HL-60 (cell line): ENCODE results near the gene ZNF681.

Experiments
- DNase-seq, 2 experiments: peaks; one replicate each; pipeline ENCODE4 v3.0.0-alpha.2; 2010 to 2020; ENCODE audit warnings: low read depth in 1 of 2, low spot score in 1 of 2
- H3K27ac ChIP-seq: fragments of 250-450 bp; sonication (Bioruptor Pico); replicated peaks from 2 replicates; pipeline ENCODE4 v1.5.1; 2020; ENCODE audit warnings: mild to moderate bottlenecking, moderate library complexity
- H3K27me3 ChIP-seq: fragments of 250-450 bp; sonication (Bioruptor Pico); 2 replicates; pipeline ENCODE4 v1.5.1; 2021; ENCODE audit warnings: mild to moderate bottlenecking, moderate library complexity; ENCODE audit not compliant: insufficient read depth, poor library complexity, severe bottlenecking
- H3K4me3 ChIP-seq: replicated peaks from 2 replicates; pipeline ENCODE4 v1.5.1; 2011; ENCODE audit warnings: mild to moderate bottlenecking, control low read depth, low read length; ENCODE audit not compliant: insufficient read depth
- CTCF ChIP-seq: IDR thresholded peaks from one replicate; pipeline ENCODE4 v1.5.1; 2011; ENCODE audit warnings: low read length, control low read depth, inconsistent platforms; ENCODE audit not compliant: insufficient read depth
- GABPA ChIP-seq: IDR thresholded peaks from 2 replicates; pipeline ENCODE4 v1.6.1; 2012; ENCODE audit warnings: low read depth
- POLR2AphosphoS5 ChIP-seq: IDR thresholded peaks from 2 replicates; pipeline ENCODE4 v1.6.1; 2012; ENCODE audit warnings: low read depth
- REST ChIP-seq: IDR thresholded peaks from 2 replicates; pipeline ENCODE4 v1.6.1; 2012; ENCODE audit warnings: low read depth; ENCODE audit not compliant: insufficient replicate concordance
- SPI1 ChIP-seq: IDR thresholded peaks from 2 replicates; pipeline ENCODE4 v1.6.1; 2012; ENCODE audit warnings: low read depth, mild to moderate bottlenecking, borderline replicate concordance

ZNF681 gene

DNA sequence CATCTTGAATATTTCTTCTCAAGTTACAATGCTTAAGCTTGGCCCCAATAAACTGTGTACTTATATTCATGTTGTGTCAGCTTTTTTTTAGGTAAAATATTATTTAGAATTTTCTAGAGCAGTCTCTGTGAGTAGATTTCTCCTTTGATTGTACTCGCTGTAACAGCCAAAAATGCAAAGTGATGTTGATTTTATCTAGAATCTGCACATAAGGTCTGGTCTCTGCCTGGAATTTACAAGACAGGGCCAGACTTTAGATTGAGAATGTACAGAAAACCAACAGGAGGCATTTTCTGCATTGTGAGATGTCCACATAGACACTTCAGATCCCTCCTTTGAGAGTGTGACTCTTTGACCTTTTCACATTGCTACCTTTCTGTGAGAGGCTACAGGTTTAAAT lies 43.1 kb upstream of the ZNF681 start:
- H3K4me3 ChIP-seq: no peak overlapping the region
- H3K27me3 ChIP-seq: no peaks in the 10 kb centered on the region
- DNase-seq: no peak
- TF ChIP-seq POLR2AphosphoS5: no peak
- no peak for TF ChIP-seq GABPA
- no peak for TF ChIP-seq SPI1
- TF ChIP-seq CTCF: no peak
- no peak for TF ChIP-seq REST
- H3K27ac ChIP-seq: no peak overlapping the region

GRCh38 chr19:23800868-23801267 lies 42.2 kb upstream of the ZNF681 start:
- H3K27ac ChIP-seq: no peak overlapping the region
- TF ChIP-seq POLR2AphosphoS5 (no peak), CTCF (no peak), SPI1 (no peak), REST (no peak), GABPA (no peak)
- no peak for DNase-seq
- H3K4me3 ChIP-seq: no peak overlapping the region
- no peaks in the 10 kb centered on the region for H3K27me3 ChIP-seq

DNA sequence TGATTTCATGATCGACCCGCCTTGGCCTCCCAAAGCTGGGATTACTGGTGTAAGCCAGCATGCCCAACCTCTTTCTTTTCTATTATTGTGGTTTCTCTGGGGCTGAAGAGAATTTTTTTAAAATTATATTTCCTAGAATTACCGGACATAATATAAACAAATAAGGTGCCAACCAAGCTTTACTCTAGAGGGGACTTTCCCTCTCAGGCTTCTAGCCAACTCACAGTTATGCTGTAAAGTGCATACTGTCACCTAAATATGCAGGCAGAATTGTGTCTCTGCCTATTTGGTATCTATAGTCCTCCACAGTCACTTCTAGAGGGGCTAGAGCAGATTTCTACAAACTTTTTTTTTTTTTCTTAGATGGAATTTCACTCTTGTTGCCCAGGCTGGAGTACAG lies 41.6 kb upstream of the ZNF681 start:
- DNase-seq: no peak

More for the DNA sequence above, 41.6 kb upstream of the ZNF681 start:
- no peaks in the 10 kb centered on the region for H3K27me3 ChIP-seq
- H3K4me3 ChIP-seq: no peak overlapping the region
- TF ChIP-seq GABPA: no peak
- TF ChIP-seq REST: no peak
- no peak for TF ChIP-seq SPI1
- no peak for TF ChIP-seq POLR2AphosphoS5
- no peak for TF ChIP-seq CTCF
- H3K27ac ChIP-seq: no peak overlapping the region
